ENCODE data around the gene RPL35.

The RPL35 gene
- total RNA-seq = 392 to 532 reads per million in 2 donors

DNA sequence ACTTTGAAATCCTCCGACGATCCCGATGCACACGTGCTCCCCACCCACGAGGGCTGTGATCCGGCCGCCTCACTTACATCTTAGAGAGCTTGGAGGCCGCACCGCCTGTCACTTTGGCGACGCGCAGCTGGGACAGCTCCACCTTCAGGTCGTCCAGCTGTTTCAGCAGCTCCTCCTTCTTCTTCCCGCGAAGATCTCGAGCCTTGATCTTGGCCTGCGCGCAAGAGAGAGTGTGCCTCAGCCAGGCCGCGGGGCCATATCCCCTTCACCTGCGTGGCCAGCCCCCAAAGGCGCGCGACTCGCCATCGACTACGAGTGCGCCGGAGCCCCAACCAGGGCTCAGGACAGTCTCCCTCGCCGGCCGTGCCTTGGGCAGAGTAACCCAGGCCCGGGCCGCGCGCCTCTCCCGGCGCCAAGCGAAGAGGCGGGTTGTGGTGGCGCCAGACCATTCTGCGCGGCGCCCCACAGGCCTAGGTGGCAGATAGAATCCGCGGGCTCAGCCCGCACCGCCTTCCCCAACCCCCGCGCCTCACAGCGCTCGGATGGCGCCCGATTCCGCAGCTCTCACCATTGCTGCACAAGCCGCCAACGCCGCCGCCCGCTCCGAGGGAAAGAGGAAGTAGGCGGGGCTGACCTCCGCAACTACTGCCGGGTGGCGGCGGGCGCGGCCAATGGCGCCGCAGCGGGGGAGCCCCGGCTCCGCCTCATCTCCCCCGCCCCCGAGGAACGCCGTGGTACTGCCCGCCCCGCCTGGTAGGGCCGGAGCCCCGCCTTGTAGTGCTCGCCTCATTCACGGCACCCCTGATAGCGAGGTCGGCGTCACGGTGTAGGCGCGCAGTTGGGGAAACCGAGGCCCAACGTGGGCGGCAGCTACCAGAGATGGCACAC is at the start of gene RPL35, which contains the start of gene ARPC5L:
Gene RPL35, minus strand, starts transcription at position 616 of the 888 bp plus-strand sequence. Its CDS starts 45 bp downstream, at position 571.
Gene ARPC5L, plus strand, starts transcription at position 789 of the 888 bp plus-strand sequence. CDS start 7,161 bp downstream, outside the sequence.
- DNase-seq = peak; percentile 91 to 97 (median 92)

DNA sequence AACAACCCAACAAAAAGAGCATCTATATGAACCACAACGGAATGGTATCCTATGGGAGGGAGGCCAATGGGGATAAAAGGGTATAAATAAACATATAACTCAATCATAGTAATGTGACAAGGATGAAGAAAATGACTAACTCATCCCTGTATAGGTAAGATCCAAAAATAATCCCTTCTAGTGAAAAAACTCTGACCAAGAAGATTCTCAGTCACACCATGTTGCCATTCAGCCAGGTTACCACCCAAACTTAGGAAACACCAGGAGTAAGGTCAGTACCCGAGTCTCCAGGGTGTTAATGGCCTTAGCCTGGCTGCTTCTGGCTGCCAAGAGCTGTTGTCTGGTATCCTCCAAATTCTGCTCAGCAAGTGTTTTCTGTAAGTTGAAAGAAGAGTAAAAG is 46.3 kb upstream of the RPL35 start:
- no peak for DNase-seq

DNA sequence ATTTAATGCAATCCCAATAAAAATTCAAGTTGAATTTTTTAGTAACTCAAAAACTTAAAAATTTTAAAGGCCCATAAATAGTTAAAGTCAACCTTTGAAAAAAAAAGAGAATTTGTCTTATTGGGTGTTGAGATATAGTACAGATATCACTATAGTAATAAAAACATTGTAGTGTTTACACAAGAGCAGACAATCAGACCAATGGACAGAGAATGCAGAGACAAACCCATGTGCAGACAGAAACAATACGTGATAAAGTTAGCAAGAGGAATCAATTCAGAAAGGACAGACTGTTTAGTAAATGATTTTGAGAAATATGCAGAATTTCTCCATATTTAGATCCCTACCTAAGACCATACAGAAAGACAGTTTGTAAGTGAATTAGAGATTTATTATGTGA is 45.2 kb upstream of the RPL35 start:
- DNase-seq = no peak

DNA sequence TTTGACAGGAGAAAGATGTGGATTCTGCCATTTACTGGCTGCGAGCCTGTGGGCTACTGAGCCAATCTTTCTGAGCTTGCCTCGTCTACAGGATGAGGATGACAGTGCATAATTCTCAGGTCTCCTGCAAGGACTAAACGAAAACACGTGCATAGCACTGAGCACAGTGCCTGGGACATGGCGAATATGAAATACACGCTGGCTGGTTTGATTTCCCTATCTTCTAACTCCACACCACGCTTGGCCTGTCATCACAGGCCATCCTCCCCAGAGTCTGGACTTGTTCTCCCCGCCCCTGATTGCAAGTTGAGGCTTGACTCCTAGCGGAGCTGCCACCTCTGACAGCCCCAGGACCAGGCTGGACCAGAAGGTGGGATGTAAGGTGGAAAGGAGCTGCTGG is 38.1 kb upstream of the RPL35 start:
- no peak for DNase-seq

DNA sequence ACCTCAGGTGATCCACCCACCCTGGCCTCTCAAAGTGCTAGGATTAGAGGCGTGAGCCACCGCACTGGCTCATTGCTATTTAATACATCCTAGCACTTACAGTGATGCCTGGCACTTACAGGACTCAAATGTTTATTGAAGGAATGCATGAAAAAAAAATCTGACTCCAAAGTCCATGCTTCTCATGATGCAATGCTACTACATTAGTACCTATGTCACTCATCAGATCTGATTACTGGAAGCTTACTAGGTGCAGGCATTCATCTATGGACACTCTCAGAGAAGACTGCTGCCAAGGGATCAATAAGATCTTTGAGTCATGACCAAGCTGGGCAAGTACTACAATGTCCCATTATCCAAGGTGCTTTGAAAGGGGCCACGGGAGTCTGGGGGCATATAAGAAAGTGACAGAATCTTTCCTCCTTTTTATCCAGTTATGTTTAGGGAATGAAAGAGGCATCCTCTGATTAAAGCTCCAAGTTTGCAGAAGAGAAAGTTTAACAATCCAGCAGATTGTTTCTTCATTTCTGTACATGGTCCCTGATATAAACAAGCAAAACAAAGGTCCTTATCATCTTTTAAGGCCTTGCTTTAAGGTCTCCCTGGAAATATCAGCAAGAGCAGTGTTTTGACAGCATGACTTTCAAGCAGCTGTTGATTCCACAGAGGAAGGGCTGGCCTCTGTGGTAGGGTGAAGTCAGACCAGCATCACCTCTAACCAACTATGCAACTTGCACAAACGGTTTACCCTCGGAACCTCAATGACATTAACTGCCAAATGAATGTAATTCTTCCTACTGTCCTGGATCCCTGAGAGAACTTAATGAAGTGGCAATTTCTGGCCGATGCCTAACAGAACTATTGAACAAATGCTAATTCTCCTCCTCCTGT is 36.1 kb upstream of the RPL35 start:
- no peak for DNase-seq

DNA sequence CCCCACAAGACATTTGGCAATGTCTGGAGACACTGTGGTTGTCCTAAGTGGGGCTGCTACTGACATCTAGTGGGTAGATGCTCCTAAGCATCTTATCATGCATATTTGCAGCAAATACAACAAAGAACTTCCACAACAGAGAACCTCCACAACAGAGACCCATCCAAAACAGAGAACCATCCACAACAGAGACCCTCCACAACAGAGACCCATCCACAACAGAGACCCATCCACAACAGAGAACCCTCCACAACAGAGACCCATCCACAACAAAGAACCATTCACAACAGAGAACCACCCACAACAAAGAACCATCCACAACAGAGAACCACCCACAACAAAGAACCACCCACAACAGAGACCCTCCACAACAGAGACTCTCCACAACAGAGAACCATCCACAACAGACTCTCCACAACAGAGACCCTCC is 33.0 kb upstream of the RPL35 start:
- DNase-seq = peak in 3 of 5 experiments; percentile 25 to 67 (median 39)

DNA sequence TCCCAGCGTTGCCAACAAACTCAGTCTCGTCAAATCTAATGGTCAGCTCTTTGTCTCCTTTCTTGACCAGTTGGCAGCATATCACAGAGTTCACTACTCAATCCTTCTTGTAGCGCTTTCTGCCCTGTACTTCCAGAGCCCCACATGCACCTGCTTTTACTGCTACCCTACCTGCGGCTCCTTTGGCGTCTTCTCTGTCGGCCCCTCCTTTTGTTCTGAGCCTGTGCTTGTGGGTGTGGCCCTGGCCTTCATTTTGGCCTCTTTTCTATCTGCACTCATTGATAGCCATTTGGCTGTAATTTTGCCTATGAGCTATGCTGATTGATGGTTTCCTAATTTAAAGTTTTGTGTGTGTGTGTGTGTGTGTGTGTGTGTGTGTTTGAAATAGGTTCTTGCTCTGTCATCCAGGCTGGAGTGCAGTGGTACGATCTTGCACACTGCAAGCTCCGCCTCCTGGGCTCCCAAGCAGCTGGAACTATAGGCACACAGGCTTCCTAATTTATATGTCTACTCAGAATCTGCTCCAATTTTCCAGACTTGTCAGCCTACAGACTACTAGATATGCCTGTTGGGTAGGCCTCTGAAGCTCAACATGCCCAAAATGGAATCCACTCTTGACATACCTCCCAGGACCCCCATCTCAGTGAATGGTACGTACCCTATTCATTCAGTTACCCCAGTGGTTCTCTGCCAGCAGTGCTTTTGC is 32.4 kb upstream of the RPL35 start:
- no peak for DNase-seq

DNA sequence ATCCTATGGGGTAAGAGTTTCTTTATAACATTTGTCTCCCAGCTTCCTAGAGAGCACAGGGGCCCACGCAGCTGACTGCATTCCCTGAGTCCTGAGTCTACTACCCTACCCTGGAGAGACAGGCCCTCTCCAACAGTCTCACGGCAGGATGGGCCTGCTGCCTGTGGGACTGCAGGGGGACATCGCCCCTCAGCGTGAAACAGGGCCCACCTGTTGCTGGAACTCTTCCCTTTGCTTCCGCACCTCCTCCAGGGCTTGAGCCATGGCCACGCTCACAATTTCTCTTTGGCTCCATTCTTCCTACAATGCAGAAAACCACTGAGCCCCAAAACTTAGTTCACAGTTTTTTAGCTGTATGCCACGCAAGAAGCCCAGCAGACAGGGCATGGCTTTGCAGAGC is 28.4 kb upstream of the RPL35 start:
- no peak for DNase-seq

DNA sequence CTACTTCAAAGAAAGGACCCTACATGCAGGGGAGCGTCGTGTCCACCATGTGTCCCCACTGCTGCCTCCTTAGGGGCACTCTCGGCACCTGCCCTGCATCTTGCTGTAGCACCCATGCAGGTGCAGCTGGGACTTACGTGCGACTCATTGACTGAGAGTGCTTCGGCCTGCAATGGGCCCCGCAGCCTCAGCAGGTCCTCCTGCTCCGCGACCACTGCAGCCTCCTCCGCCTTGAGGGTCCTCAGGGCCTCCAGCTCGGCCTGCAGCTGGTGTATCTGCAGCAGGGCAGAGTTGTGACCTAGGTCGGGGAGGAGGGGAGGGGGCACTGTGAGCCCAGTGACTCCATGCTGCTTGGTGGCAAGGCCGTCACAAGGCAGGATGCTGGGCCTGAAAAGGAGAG is 27.2 kb upstream of the RPL35 start:
- no peak for DNase-seq

DNA sequence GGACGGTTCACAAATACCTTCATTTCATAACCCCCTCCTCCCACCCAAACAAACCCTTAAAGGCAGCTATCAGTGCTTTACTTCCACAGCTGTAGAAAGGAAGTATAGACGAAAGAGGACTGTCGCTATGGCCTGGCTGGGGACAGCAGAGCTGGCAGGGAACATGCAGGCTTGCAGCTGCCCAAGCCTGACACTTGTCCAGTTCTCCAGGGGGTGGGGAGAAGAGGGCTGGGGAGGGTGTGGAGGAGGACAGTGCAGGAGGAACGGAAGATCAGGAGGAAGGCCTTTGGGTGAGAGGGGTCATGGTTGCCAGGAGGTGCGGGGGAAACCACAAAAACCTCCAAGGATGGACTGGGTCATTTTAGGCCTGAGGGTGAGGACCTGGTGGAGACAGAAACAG is 26.1 kb upstream of the RPL35 start:
- DNase-seq = no peak

DNA sequence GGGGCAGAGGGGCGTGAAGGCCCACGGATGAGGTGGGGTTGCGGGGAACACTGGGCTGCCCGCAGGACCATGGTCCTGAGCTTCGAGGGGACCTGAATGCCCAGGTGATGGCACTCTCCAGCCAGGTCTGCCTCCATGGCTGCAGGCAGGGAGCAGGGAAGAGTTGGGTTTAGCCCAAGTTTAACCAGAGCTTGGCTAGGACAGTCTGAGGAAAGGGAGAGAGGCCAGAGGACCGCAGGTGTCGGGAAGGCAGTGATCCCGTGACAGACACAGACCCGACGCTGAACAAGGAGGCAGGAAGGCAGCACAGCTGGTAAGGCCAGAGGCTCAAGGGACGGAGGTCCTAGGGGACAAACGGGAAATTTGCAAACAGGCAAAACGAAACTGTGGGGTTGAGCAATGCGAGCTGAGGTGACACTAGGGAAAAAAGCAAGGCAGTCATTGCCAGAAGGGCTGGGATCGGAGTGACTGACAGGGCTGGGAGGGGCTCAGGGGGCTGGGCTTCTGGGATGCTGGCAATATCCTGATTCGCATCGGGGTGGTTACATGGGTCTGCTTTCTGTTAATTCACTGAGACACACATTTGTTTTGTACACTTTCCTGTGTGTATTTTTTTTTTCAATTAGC is 25.2 kb upstream of the RPL35 start:
- DNase-seq = no peak

DNA sequence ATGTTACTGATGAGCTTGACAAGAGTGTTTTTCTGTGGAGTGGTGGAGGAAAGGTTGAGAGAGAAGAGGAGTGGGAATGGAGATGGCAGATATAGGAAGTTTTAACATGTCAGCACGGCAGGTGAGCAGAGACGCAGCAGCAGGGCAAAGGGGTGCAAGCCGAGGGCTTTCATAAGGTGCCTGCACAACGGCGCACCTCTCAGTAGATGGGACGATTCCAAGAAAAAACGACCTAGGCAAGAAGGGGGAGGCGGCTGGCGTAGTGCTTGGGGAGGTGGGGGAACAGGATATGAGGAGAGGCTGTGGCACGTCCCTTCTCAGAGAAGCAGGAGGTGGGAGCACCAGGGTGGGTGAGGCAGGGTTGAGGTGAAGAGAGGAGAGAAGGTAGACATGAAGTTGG is 24.7 kb upstream of the RPL35 start:
- DNase-seq = no peak

DNA sequence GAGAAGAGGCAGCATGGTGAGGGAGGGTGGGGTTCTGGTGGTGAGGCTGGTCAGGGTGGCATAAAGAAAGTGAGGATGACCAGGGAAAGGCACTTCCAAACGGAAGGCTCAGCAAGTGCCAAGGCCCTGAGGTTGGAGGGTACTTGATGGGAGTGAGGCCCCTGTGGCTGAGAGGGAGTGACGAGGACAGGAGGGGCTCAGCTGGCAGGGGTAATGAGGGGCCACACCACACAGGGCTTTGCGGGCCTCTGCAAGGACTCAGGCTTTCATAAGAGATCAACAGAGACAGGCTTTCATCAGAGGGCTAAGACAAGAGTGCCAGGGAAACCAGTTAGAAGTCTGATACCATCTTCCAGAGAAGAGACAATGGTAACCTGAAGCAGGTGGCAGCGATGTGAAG is 23.8 kb upstream of the RPL35 start:
- no peak for DNase-seq

DNA sequence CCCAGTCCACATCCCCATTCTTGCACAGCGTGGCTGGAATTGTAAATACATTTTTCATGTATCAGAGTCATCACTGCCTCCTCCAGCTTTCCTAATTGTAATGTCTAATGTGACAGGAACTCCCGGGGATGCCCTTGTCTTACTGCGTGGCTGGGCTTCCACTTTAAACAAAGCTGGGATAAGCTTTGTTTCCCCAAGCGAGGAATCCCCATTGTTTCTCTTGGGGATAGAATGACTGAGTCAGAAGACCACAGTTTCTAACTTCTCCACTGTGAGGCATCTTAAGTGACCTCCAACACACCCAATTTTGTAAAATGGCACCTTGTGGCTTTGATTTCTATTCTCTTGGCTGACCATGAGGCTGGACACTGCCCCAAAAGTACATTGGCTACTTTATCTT is 22.6 kb upstream of the RPL35 start:
- DNase-seq = no peak

DNA sequence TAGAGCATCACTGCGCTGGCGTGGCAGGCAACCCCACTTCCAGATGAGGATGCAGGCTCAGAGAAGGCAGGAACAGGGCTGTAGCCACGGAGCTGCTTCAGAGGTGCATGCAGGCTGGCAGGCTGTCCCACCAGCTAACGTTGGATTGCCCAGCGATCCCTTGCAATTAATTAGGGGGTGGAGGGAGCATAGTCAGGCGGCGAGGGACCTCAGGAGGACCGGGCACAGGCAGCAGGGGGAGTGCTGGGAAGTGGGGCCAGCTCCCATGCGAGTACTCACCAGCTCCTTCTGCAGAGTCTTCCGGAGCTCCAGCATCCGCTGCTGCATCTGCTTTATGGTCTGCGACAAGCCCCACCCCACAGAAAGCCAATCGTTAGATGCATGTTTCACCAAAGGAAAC is 20.5 kb upstream of the RPL35 start:
- DNase-seq = no peak

DNA sequence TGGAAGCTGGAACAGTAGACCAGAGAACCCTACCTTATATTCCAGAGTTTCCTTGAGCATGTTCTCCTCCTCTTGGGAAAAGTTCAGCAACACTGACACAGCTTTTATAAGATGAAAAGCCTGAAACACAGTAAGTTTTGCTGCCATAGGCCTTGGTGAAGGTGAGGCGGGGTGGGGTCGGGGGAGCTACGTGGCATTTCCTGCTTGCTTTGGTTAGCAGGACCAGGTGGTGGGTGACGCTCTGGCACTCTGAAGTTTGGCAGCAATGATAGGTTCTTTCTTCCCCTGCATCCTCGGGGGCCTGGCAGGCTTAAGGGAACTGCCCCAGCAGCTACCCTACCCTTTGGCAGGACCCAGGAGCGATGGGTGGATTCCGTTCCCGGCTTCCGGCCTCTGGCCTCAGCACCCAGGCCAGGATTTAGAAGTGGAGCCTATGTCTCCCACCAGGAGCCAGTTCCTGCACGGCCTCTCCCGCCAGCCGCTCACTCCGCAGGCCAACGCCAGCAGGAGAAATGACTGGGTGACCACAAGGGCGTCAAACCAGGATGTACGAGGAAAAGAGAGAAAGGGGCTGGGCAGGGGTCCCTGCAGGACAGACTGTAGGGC is 19.5 kb upstream of the RPL35 start:
- DNase-seq = no peak

DNA sequence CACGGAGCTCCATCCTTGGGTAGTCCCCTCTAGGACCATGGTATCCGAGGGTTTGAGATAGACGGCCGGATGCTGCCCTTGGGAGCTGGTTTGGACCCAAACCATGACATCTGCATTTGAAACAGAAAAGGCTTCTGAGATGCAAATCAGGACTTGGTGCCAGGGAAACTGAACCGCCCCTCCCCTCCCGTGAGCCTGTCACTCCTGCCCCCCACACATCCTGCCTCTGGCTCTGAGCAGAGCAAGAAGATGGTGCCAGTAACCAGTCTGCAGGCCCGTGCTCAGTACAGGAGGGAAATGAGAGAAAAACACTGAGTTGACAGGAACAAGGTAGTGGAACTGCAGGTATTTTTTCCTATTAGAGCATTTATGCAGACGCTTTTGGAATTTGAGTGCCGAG is 18.7 kb upstream of the RPL35 start:
- no peak for DNase-seq

DNA sequence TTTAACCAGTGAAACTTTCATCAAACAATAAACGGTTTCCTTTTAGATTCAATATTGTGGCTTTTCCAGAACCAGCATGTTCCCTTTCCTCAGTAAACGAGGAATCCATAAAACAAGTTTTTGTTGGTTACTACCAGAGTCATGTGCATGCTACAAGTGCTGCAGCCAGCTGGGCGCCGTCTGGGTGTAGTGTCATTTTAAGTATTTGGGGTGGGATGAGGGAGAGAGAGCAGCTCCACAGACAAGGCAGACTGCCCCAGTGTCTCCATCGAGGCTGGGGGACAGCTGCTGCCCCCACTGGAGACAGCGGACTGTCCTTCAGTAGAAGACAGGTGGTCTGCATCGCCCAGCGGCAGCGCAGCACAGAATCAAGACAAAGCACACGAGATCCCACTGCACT is 17.5 kb upstream of the RPL35 start:
- DNase-seq = no peak

DNA sequence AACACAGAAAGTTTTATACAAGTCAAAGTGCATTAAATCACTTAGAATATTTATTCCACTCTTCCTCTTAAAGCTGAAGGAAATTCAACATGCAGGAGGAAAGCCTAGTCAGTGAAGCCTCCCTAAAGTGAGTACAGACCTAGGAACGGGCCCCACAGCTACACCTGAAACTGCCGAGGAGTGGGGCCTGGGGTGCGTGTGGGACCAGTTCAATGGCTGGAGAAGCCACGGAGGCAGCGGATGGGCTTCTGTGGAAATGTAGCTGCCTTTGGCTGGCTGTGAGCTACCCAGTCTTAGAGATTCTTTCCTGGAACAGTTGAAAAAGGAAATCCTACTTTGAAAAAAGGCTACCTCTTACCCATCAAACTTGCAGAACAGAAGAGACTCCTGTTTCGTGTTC is 16.8 kb upstream of the RPL35 start:
- DNase-seq = no peak

DNA sequence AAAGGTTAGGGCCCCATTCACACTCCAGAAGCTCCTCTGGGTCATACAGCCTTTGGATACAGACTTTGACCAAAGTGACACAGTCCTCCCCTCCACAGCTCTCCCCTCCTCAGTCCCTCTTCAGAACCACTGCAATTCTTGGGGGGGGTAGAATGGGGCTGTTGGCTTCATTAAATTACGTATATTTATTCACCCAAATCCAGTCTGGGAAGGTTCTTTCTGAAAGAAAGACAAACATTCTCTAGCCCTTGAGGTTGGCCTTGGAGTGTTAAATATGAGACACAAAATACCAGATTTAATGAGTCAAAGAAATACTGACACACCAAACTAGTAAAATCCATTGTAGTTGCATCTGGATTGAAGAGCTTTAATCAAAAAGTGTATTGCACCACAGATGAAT is 16.3 kb upstream of the RPL35 start:
- DNase-seq = no peak

DNA sequence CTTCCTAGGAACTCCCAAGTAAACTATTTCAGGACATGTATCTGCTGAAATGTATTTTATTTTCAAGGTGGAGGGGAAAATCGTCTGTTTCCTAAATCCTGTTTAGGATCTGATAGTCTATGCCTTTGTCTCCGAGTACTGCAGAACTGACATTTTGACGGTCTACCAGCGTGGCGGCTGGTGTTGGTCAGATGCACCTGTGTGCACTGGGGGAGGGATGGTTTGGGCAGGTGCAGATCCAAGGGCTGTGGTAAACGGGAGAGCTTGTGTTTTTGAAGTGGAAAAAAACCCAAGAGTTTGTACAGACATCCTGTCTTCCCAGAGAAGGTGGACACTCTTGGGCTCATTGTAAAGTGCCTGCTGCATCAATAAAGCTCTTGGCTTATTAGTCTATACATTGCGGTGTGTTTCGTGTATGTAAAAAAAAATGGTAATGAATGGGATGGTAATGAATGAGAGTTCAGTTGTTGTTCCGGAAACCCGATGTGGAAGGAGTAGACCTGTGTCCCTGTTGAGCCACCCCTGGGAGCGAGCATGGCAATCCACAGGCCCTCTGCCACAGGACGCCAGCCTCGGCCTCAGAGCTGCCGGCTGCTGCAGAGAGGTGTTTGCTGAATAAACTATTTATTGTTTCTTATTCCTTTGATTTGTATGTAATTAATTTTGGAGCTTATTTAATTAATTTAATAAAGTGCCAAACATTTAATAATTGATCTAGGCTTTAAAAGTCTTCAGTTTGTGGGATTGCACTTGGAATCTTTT is 15.4 kb upstream of the RPL35 start:
- DNase-seq = no peak

Data from T-helper 2 cell (primary cell).